Body of pancreas (tissue), 4 donors: ENCODE measurements around the gene POLR3G. TPM values are rescaled to one million over a fixed set of nuclear protein-coding genes. Genes with fewer than 3 reads are reported as not detected.

Experiments used
- ATAC-seq: fragments of 150-250 bp; one replicate; pipeline ENCODE4 v1.9.1; 2016
- DNase-seq, 4 donors: peaks; one replicate each; pipeline ENCODE4 v3.0.0-alpha.2; 2019
- H3K27ac ChIP-seq, 4 donors: fragments of 200-600 bp; sonication (generic); 1 replicate in 3 of 4; 2 replicates in 1 of 4; pipeline versions ENCODE4 v1.5.1 to v1.6.1; 2016 to 2019; ENCODE audit warnings: mild to moderate bottlenecking in 1 of 4, mixed read lengths in 1 of 4, moderate library complexity in 1 of 4
- H3K27me3 ChIP-seq, 2 donors: fragments of 200-600 bp; sonication (generic); one replicate each; pipeline ENCODE4 v1.6.0; 2016; ENCODE audit warnings: mild to moderate bottlenecking in 1 of 2
- H3K36me3 ChIP-seq, 2 donors: fragments of 200-600 bp; sonication (generic); replicated peaks in 1 of 2; 2 replicates each; pipeline ENCODE4 v1.5.1; 2016; ENCODE audit warnings: low read depth in 2 of 2; ENCODE audit not compliant: insufficient read depth in 1 of 2
- H3K4me1 ChIP-seq: fragments of 200-600 bp; sonication (generic); one replicate; pipeline ENCODE4 v1.6.0; 2016
- H3K4me3 ChIP-seq, 2 donors: fragments of 200-600 bp; sonication (generic); 1 replicate in 1 of 2; 2 replicates in 1 of 2; pipeline ENCODE4 v1.5.1; 2016 to 2019
- H3K9me3 ChIP-seq, 3 donors: fragments of 200-600 bp; sonication (generic); 1 replicate in 2 of 3; 2 replicates in 1 of 3; pipeline ENCODE4 v1.5.1; 2016
- CTCF ChIP-seq, 7 experiments: fragments of 450-650 bp in 4 of 7; fragments of 200-600 bp in 3 of 7; sonication (generic) in 3 of 7; IDR thresholded peaks; one replicate each; pipeline ENCODE4 v1.5.1; 2016 to 2019; ENCODE audit warnings: antibody characterized with exemption in 7 of 7
- POLR2A ChIP-seq, 3 donors: fragments of 450-650 bp; IDR thresholded peaks; one replicate each; pipeline ENCODE4 v1.6.1; 2016; ENCODE audit warnings: antibody characterized with exemption in 3 of 3, mild to moderate bottlenecking in 2 of 3
- WGBS, 2 donors: methylation state at CpG; one replicate each; pipeline ENCODE4 v1.1.5; 2017; 5-methylcytosine and 5-hydroxymethylcytosine counted together
- intact Hi-C: fragments of 100-400 bp; cut with DNase I; formaldehyde crosslinking; loops from one replicate; pipeline ENCODE4 v1.15.1; 2023
- total RNA-seq, 2 donors: library from RNA; depleted of rRNA; stranded (reverse); fragments of >200 nt; gene quantifications; one replicate each; pipeline ENCODE4 v1.1.0, GENCODE V29; 2016

POLR3G gene
- total RNA-seq, 2 donors from 2014 or later = 1.6 TPM; not detected in 1

- Histone ChIP-seq H3K27ac (peak overlapping the region; percentile 86 to 96 (median 93)), H3K9me3 (no peaks in the 10 kb centered on the region), H3K36me3 (no peaks in the 10 kb centered on the region), H3K4me3 (peak overlapping the region; percentile 87 to 91), H3K4me1 (peaks cover 31% of the 10 kb centered on the region), H3K27me3 (no peaks in the 10 kb centered on the region)
- 1 to 2% methylated on average over 18 of the region's 18 CpGs for WGBS, 2 donors
- no peak for ATAC-seq
- peak in 2 of 4 donors; percentile 2 to 10 for DNase-seq
- TF ChIP-seq POLR2A (IDR thresholded peaks at IDR 0.05) (no peak), CTCF (IDR thresholded peaks at IDR 0.05) (no peak)
- intact Hi-C loops = no loop called here
These were observed 54.0 kb downstream of the POLR3G start for GRCh38 chr5:90528601-90529193.

GRCh38 chr5:90529194-90529938 lies 54.7 kb downstream of the POLR3G start, which contains the start of gene LYSMD3:
LYSMD3 (minus strand) TSS chr5:90529584; CDS start chr5:90525289, 4,295 bp downstream.
- intact Hi-C loops = no loop called here
- 0 to 2% methylated on average over 8 to 60 of the region's 64 CpGs for WGBS, 2 donors
- no peak for TF ChIP-seq CTCF (IDR thresholded peaks at IDR 0.05)
- peak; percentile 92 to 96 (median 93) for TF ChIP-seq POLR2A (IDR thresholded peaks at IDR 0.05)
- Histone ChIP-seq H3K27ac (peak within 1 kb of the TSS; percentile 86 to 96 (median 93)), H3K27me3 (no peaks in the 10 kb centered on the region), H3K4me1 (peaks cover 31% of the 10 kb centered on the region), H3K9me3 (no peaks in the 10 kb centered on the region), H3K4me3 (peak within 1 kb of the TSS; percentile 87 to 91), H3K36me3 (no peaks in the 10 kb centered on the region)
- DNase-seq = peak; percentile 98 to 99 (median 98)
- ATAC-seq = peak; percentile 97

GRCh38 chr5:90529939-90530677 lies 55.4 kb downstream of the POLR3G start:
- Histone ChIP-seq H3K9me3 (no peaks in the 10 kb centered on the region), H3K27me3 (no peaks in the 10 kb centered on the region), H3K4me3 (peak overlapping the region; percentile 87 to 91), H3K27ac (peak overlapping the region; percentile 76 to 94 (median 89)), H3K4me1 (peaks cover 31% of the 10 kb centered on the region), H3K36me3 (no peaks in the 10 kb centered on the region)
- intact Hi-C loops = loop anchor here (10.0 kb wide), 1 partner anchor 95 kb away; no protein-coding TSS in a partner anchor
- 2 to 3% methylated on average over 13 of the region's 13 CpGs for WGBS, 2 donors
- ATAC-seq (peak; percentile 76), DNase-seq (peak; percentile 72 to 81 (median 75))
- peak; percentile 29 to 87 (median 73) for TF ChIP-seq CTCF (IDR thresholded peaks at IDR 0.05)
- no peak for TF ChIP-seq POLR2A (IDR thresholded peaks at IDR 0.05)

- no peak overlapping the region for H3K4me3 ChIP-seq
- WGBS, 2 donors = 35 to 38% methylated on average over 9 of the region's 9 CpGs
- TF ChIP-seq POLR2A (IDR thresholded peaks at IDR 0.05) (no peak), CTCF (IDR thresholded peaks at IDR 0.05) (no peak)
- H3K36me3 ChIP-seq = no peaks in the 10 kb centered on the region
- H3K27ac ChIP-seq = no peak overlapping the region
- peak in 3 of 4 donors; percentile 4 to 22 (median 17) for DNase-seq
- no peak for ATAC-seq
- no peaks in the 10 kb centered on the region for H3K9me3 ChIP-seq
- intact Hi-C loops = loop anchor here (10.0 kb wide), 1 partner anchor 96 kb away; no protein-coding TSS in a partner anchor
- H3K27me3 ChIP-seq = no peaks in the 10 kb centered on the region
- peaks cover 31% of the 10 kb centered on the region for H3K4me1 ChIP-seq
These were observed 56.2 kb downstream of the POLR3G start for GRCh38 chr5:90530736-90531487.
